ENCODE measurements around the gene CSNK1A1L.

CSNK1A1L gene

DNA sequence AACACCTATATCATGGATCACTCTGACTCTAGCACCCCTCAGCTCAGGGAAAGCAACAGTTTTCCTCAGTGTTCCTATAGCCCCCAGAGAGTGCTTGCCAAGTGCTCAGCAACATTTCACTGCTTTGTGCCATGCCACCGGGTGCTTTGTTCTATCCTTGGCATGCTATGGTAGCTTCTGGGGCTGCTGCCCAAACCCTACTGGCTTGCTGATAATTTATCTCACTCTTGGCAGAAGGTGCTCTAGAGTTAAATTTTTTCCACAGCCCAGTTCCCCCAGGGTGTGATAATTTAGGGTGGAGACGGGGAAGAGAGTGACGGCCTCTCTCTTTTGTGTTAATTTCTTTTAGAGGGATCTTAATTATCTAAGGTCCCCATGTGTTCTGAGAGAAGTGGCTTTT lies 12.6 kb upstream of the CSNK1A1L start:
- TF ChIP-seq, protein P1, sequence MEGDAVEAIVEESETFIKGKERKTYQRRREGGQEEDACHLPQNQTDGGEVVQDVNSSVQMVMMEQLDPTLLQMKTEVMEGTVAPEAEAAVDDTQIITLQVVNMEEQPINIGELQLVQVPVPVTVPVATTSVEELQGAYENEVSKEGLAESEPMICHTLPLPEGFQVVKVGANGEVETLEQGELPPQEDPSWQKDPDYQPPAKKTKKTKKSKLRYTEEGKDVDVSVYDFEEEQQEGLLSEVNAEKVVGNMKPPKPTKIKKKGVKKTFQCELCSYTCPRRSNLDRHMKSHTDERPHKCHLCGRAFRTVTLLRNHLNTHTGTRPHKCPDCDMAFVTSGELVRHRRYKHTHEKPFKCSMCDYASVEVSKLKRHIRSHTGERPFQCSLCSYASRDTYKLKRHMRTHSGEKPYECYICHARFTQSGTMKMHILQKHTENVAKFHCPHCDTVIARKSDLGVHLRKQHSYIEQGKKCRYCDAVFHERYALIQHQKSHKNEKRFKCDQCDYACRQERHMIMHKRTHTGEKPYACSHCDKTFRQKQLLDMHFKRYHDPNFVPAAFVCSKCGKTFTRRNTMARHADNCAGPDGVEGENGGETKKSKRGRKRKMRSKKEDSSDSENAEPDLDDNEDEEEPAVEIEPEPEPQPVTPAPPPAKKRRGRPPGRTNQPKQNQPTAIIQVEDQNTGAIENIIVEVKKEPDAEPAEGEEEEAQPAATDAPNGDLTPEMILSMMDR (IDR thresholded peaks at IDR 0.05; ENCODE audit: unreplicated experiment in 3 of 3): no peak
- H3K9me3 Mint-ChIP-seq: peaks cover 9% of the 10 kb centered on the region
- no peak overlapping the region for H3K4me3 Mint-ChIP-seq
- H3K36me3 Mint-ChIP-seq (ENCODE audit: low read depth): no peaks in the 10 kb centered on the region
- peak overlapping the region in 2 of 3 experiments; percentile 57 to 59 for H3K27ac Mint-ChIP-seq
- no peaks in the 10 kb centered on the region for H3K27me3 Mint-ChIP-seq (ENCODE audit: low read depth)
- peaks cover 5% of the 10 kb centered on the region for H3K4me1 Mint-ChIP-seq

DNA sequence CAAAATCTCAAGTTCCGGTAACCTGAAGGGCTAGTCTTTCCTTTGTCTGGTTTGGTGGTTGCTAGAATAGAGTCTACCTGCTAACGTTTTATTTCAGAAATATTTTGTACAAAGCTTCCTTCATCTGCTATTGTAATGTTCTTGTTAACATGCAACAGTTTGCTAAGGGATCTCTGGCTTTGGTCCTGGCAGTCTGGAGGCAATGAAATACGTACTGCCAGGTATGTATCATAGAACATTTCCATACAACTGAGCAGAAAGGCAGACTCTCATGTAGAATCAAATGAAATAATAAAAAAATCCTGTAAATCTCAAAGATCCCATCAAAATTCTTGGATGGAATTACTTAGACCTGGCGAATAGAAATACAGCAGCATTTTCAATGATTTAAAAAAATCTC lies 8.8 kb upstream of the CSNK1A1L start:
- Mint-ChIP-seq H3K27me3 (ENCODE audit: low read depth) (no peaks in the 10 kb centered on the region), H3K27ac (no peak overlapping the region), H3K4me1 (peaks cover 11% of the 10 kb centered on the region), H3K4me3 (no peak overlapping the region), H3K36me3 (ENCODE audit: low read depth) (no peaks in the 10 kb centered on the region), H3K9me3 (no peaks in the 10 kb centered on the region)
- TF ChIP-seq, protein P1 (IDR thresholded peaks at IDR 0.05; ENCODE audit: unreplicated experiment in 3 of 3): no peak

DNA sequence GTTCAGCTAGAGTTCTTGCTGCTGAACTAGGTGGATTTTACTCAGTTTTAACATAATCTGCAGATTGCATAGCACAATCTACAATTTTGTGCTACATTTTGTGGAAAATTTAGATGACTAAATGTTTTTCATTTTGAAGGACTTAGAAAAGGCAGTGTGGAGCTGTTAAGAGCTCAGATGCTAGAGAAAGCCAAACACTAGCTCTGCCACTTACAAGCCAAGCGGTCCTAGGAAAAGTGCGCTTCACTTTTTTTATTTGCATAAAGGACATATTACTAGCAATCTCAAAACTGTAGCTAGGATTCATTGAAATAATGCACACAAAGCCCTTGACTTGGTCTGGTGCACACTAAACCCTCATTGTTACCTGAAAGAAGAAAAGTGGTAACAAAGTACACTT lies 8.1 kb upstream of the CSNK1A1L start:
- H3K27me3 Mint-ChIP-seq (ENCODE audit: low read depth): no peaks in the 10 kb centered on the region
- H3K27ac Mint-ChIP-seq: peak overlapping the region in 1 of 3 experiments; percentile 73
- no peaks in the 10 kb centered on the region for H3K9me3 Mint-ChIP-seq
- no peak overlapping the region for H3K4me3 Mint-ChIP-seq
- TF ChIP-seq, protein P1 (IDR thresholded peaks at IDR 0.05; ENCODE audit: unreplicated experiment in 3 of 3): no peak
- H3K4me1 Mint-ChIP-seq: peaks cover 18% of the 10 kb centered on the region
- no peaks in the 10 kb centered on the region for H3K36me3 Mint-ChIP-seq (ENCODE audit: low read depth)

DNA sequence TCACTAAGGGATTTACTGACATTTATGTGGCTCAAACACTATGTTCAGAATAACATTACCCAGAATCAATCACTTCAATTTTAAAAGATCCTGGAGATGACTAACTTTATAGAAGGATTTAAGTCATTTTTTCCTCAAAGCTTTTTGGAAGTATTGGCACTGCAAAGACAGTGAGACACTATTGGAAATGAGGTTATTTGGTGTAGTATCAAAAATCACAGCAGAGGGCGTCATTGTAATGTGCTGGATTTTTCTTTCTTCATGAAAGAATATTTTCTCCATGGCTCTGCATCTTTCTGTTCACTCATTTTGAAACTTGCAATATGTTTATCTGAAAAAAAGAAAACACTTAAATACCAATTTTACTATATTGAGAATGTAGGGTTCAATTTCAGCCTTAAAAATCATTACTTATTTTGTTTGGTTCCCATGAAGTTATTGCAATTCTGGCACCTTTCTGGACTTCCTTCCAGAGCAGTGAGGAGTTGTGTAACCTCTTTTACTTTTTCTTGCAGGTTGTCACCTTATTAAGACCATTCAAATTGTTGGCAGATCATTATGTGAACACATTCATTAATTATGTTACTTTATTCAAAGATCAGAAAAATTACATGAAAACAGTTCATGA lies 3.7 kb upstream of the CSNK1A1L start:
- H3K4me3 Mint-ChIP-seq: peak overlapping the region in 1 of 3 experiments; percentile 36
- H3K9me3 Mint-ChIP-seq: no peaks in the 10 kb centered on the region
- H3K27me3 Mint-ChIP-seq (ENCODE audit: low read depth): no peaks in the 10 kb centered on the region
- TF ChIP-seq, protein P1 (IDR thresholded peaks at IDR 0.05; ENCODE audit: unreplicated experiment in 3 of 3): peak; percentile 66 to 85 (median 72)
- H3K27ac Mint-ChIP-seq: peak overlapping the region; percentile 53 to 97 (median 93)
- peaks cover 37% of the 10 kb centered on the region for H3K4me1 Mint-ChIP-seq
- no peaks in the 10 kb centered on the region for H3K36me3 Mint-ChIP-seq (ENCODE audit: low read depth)

DNA sequence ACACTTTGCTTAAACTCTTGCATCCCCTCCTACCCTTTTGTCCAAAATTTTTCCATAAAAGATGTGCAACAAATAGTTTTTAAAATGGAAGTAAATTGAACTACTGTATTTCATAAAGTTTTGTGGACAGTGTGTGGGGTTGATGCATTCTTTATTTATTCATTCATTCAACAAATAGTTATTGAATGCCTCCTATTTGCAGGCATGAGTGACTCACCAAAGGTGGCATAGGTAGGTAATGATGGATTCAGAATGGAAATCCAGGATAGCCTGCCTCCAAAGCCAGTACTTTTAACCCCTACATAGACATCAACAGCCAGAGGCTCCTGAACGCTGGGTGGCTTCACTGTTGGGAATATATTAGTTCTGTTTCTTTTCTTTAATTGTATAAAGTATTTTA lies 2.4 kb upstream of the CSNK1A1L start:
- no peak overlapping the region for H3K4me3 Mint-ChIP-seq
- H3K9me3 Mint-ChIP-seq: no peaks in the 10 kb centered on the region
- TF ChIP-seq, protein P1 (IDR thresholded peaks at IDR 0.05; ENCODE audit: unreplicated experiment in 3 of 3): no peak

DNA sequence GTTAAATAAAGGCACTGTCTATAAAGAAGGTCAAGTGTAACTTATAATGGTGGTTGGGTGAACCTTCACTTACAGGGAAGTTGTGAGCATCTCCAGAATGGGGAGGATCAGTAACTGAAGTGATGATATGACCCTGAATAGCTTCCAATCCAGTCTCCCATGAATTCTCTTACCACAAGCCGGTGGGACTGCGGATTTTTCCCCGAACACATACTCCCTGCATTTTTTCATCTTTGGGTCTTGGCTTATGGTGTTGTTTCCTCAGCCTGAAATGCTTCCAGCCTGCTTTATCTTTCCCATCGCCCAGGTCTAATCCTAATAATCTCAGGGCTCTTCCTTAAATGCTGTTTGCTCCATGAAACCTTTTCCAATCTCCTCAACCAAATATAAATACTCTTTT lies 2.0 kb upstream of the CSNK1A1L start:
- H3K27ac Mint-ChIP-seq: peak overlapping the region; percentile 18 to 40 (median 40)

More for the DNA sequence above, 2.4 kb upstream of the CSNK1A1L start:
- no peaks in the 10 kb centered on the region for H3K36me3 Mint-ChIP-seq (ENCODE audit: low read depth)
- H3K4me1 Mint-ChIP-seq: peaks cover 37% of the 10 kb centered on the region
- H3K27me3 Mint-ChIP-seq (ENCODE audit: low read depth): no peaks in the 10 kb centered on the region
- H3K27ac Mint-ChIP-seq: peak overlapping the region; percentile 18 to 40 (median 40)

More for the DNA sequence above, 2.0 kb upstream of the CSNK1A1L start:
- no peaks in the 10 kb centered on the region for H3K36me3 Mint-ChIP-seq (ENCODE audit: low read depth)
- H3K27me3 Mint-ChIP-seq (ENCODE audit: low read depth): no peaks in the 10 kb centered on the region
- no peak overlapping the region for H3K4me3 Mint-ChIP-seq
- peaks cover 41% of the 10 kb centered on the region for H3K4me1 Mint-ChIP-seq
- TF ChIP-seq, protein P1 (IDR thresholded peaks at IDR 0.05; ENCODE audit: unreplicated experiment in 3 of 3): no peak
- no peaks in the 10 kb centered on the region for H3K9me3 Mint-ChIP-seq

All from nephron (organoid).